ENCODE data around the gene RSRC1.

DNA sequence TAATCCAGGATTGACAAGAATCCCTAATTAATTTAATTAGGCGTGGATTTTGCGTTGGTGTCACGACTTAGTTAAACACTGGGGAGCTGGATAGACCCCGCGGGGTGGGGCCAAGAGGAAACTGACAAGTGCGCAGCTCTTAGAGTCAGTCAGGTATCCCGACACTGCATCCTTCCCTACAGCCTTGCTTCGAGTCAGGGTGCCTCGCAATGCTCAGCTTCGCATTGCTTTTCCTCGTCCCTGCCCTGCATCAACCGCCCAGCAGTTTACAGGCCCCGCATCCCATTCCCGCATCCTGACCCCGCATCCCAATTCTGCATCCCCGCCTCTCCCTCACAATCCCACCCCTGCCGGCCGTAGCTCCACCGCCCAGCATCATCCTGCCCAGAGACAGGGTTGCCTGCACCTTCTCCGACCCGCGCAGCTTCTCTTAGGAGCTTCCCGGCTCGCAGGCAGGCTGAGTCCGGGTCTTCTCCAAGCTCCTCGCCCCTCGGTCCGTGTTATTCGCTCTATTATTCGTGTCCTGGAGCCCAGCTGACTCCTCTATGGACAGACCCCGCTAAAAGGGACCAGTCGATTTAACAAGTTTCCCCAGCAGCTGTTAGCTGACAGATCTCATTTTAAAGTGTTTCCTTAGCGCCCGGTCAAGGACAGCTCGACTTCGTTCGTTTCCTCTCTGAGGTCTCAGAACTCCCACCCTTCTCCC is 3.0 kb upstream of the RSRC1 start:
- TF ChIP-seq, protein P1, sequence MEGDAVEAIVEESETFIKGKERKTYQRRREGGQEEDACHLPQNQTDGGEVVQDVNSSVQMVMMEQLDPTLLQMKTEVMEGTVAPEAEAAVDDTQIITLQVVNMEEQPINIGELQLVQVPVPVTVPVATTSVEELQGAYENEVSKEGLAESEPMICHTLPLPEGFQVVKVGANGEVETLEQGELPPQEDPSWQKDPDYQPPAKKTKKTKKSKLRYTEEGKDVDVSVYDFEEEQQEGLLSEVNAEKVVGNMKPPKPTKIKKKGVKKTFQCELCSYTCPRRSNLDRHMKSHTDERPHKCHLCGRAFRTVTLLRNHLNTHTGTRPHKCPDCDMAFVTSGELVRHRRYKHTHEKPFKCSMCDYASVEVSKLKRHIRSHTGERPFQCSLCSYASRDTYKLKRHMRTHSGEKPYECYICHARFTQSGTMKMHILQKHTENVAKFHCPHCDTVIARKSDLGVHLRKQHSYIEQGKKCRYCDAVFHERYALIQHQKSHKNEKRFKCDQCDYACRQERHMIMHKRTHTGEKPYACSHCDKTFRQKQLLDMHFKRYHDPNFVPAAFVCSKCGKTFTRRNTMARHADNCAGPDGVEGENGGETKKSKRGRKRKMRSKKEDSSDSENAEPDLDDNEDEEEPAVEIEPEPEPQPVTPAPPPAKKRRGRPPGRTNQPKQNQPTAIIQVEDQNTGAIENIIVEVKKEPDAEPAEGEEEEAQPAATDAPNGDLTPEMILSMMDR (IDR thresholded peaks at IDR 0.05): no peak
- no peak for TF ChIP-seq POLR2A (IDR thresholded peaks at IDR 0.05)
